GM21786 (cell line): ENCODE data around the gene IRAK3.

Source experiments
- ATAC-seq: cut with Tn5 transposase; IDR thresholded peaks from one replicate; pipeline ENCODE4 v1.9.1; 2021; ENCODE audit not compliant: unreplicated experiment

The IRAK3 gene

GRCh38 chr12:66252771-66253170, 63.8 kb downstream of the IRAK3 start:
- no peak for ATAC-seq

- ATAC-seq = no peak
These were observed 66.7 kb downstream of the IRAK3 start for GRCh38 chr12:66255737-66256136.

GRCh38 chr12:66258011-66258410, 69.0 kb downstream of the IRAK3 start:
- no peak for ATAC-seq

DNA sequence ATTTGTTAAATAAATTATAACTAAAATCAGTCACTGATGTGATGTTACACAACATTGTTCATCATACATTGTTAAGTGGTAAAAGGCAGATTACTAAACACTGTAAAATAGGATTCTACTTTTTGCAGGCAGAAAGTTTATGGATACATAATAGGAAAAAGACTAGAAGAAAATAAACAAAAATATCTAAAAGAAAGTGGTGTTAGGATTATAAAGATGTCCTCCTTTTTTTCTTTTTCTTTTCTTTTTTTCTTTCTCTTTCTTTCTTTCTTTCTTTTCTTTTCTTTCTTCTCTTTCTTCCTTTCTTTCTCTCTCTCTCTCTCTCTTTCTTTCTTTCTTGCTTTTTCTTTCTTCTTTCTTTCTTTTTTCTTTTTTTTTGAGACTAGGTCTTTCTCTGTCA, 73.7 kb downstream of the IRAK3 start:
- no peak for ATAC-seq

DNA sequence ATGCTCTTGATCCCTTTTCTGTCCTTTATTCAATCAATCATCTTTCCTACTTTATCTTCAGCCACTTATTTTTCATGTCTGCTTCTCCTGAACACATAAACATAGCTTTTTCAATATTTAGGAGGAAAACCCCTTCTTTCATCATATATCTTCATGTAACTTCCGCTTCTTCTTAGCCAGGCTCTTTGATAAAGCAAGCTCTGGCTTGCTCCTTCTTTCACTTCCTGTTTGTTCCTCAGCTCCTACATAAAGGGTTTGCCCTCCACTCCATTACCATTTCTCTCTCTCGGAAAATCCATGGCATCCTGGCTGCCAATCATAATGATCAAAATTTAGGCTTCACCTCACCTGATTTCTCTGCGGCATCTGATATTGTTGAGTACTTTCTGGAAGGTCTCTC, 79.5 kb downstream of the IRAK3 start:
- ATAC-seq = no peak

- no peak for ATAC-seq
These were observed 80.1 kb downstream of the IRAK3 start for GRCh38 chr12:66269142-66269541.

DNA sequence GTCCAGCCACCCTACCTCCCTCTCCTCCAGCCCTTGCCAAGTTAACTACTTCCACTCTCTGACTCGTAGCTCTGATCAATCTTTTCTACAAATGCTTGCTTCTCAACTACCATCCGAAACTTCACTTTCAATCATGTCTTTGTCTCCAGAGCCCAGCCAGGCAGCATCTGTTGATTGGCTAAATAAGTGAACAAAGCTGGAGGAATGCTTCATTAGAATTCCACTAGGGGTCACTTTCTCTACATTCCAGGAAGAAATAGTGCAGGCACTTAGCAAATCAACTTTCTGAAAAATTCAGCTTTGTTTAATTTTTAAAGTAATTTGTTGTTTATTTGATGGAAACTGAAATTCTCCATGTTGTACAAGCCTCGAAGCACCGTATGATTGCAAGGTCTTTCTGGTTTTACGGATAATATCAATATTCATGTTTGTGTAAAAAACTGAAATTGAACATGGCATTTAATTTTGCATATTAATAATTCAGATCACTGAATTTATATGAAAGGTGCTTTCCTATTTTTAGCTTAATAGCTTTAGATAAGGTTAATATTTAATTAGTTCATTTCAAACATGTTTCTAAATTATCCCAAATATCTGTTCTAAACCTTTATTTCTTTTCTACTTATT, 80.9 kb downstream of the IRAK3 start:
- ATAC-seq = peak; percentile 66

- no peak for ATAC-seq
These were observed 81.6 kb downstream of the IRAK3 start for GRCh38 chr12:66270613-66271012.

DNA sequence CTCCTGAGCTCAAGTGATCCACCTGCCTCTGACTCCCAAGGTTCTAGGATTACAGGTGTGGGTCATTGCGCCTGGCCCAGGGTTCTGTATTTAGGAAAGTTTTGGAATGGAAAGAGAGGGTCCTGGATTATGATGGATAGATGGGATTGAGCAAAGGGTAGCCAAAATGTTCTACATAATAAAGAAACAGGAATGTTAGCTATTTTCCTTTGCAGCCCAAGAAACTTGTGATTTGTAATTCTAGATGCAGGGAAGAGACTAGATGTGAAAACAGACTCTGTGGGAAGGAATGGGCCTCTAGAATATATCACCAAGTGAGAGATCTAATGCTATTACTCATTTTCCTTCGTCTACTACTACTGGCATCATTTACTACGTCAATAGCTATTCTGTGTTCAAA, 83.6 kb downstream of the IRAK3 start:
- no peak for ATAC-seq

- no peak for ATAC-seq
These were observed 84.1 kb downstream of the IRAK3 start for GRCh38 chr12:66273147-66273546.

GRCh38 chr12:66275040-66275439, 86.0 kb downstream of the IRAK3 start:
- ATAC-seq = no peak

DNA sequence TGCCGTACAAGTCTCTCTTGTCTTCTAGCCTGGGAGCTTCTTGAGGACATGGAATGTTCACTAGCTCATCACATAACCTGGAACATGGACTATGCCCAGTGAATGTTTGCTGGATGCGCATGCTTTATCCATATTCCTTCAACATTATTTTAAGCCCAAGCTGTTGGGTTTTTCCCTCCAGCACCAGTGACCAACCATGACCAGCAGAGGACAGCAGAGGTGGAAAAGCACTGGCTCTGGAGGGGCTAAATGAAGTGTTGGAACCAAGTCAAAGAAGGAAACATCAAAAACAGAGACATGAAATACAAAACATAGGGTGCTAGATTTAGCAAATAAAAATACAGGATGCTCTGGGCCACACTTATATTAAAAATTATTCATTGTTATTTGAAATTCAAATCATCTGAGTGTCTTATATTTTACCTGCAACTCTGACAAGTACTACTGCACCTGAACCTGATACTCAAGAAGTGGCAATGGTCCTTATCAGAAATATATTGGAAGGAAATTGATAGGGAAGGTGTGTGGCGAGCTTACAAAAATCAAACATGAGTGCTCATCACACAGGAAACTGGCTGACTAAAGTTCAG, 90.2 kb downstream of the IRAK3 start:
- no peak for ATAC-seq

- no peak for ATAC-seq
These were observed 91.5 kb downstream of the IRAK3 start for GRCh38 chr12:66280561-66280960.

GRCh38 chr12:66282244-66282643, 93.2 kb downstream of the IRAK3 start:
- ATAC-seq = no peak

- ATAC-seq = no peak
These were observed 98.3 kb downstream of the IRAK3 start for GRCh38 chr12:66287275-66287674.

DNA sequence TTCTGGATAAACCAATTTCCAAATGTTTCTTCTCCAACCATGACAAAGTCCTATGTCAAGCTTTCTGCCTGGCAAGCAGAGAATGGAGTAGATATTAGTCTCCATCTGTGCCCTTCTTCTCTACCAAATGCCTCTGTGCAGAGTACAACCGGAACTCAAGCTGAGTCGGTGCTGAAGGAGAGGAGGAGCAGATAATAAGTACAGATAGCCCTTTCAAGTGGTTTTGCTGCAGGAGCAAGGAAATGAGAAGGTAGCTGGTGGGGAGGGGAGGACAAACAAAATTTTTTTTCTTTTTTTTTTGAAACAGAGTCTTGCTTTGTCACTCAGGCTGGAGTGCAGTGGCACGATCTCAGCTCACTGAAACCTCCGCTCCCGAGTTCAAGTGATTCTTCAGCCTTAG, 99.1 kb downstream of the IRAK3 start:
- no peak for ATAC-seq

- ATAC-seq = no peak
These were observed 100.5 kb downstream of the IRAK3 start for GRCh38 chr12:66289485-66289884.

DNA sequence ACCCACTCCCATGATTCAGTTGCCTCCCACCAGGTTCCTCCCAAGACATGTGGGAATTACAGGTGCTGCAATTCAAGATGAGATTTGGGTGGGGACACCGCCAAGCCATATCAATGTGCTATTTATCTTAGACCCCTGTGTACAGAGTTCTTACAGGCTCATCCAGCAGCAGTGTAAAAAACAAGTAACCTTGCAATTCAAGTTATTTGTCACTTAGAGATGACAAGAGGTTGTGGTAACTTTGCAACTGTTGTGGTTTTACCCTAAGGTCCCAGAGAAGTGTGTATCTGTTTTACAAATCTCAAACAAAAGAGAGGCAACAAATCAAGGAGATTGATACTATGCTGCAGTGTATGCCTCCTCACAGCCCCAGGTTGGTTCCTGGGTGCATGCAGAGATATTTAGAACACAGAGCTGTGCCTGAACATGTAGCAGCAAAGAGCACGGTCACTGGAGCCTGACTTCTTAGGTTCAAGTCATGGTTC, 101.7 kb downstream of the IRAK3 start:
- ATAC-seq = no peak

- ATAC-seq = no peak
These were observed 107.2 kb downstream of the IRAK3 start for GRCh38 chr12:66296176-66296683.

DNA sequence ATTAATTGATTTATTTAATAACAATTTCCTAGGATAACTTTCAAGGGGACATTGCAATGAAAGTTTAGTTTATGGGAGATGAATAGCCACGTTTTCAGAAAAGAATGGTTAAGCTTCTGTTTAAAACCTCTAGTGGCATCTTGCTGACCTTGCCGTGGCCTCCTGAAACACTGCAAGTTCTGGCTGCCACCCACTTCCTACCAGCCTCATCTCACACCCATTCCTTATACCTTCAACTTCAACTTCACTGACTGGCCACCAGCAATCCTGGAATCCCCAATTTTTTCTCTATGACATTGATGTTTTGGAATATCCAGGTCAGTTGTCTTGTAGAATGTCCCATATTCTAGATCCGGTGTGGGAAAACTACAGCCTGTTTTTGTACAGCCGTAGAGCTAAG, 108.1 kb downstream of the IRAK3 start:
- no peak for ATAC-seq

DNA sequence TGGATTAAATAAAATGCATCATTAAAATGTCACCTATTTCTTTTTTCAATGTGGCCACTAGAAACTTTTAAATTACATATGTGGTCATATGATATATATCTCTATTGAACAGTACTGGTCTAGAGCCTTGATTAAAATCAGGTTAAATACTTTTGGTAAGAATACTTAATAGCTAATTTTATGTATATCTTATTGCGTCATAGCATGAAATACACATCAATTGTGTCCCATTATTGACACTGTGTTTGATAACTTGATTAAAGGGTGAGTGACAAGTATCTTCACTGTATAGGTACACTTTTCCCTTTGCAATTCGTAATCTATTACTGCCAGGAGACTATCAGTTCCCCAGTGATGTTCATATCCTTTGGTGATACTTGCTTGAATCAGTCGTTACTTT, 108.9 kb downstream of the IRAK3 start:
- ATAC-seq = no peak

DNA sequence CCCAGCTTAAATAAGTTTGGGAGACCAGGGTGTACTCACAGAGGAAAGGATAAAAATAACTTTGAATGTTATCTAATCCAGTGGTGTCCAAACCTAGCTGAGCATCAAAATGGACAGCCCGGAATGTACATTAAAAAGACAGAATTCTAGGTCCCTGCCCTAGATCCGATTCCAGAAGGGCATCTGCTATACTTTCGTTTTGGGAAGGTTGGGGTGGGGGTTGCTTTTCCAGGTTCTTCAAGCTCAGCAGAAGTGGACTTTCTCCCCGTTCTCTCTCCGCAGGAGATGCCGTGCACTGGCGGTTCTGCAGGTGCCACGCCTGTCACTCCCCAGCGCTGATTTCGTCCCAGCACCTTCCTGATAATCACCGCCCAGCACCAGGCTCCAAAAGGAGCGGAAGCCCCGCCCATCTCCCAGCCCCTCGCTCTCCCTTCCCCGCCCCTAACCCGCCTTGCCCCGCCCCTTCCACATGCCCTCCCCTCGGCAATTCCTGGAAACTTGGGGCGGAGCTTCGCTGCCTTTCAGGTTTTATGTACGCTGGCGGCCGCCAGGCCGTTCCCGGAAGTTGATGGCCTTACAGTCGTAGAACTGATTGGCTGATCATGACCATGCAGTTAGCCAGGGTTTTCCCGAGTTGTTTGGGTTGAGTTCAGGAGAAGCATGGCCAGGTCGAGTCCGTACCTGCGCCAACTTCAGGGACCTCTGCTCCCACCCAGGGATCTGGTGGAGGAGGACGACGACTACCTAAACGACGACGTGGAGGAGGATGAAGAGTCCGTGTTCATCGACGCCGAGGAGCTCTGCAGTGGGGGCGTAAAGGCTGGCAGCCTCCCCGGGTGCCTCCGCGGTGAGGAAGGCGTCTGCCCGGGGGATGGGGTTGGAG, 113.2 kb downstream of the IRAK3 start, which contains the start of gene HELB:
TSS of gene HELB (plus strand) at position 550 of the 883 bp plus-strand sequence. CDS start at position 661, 111 bp downstream.
- ATAC-seq = peak; percentile 87
